CD14-positive monocyte (primary cell): Measurements from ENCODE around the gene SLC4A3. TPM values are rescaled to one million over a fixed set of nuclear protein-coding genes. Genes with fewer than 3 reads are reported as not detected.
A peak's percentile ranks its signal among the peaks of the same experiment; 100 is the strongest.

ENCODE experiments used
- DNase-seq, 3 donors: peaks; one replicate each; pipeline ENCODE4 v3.0.0-alpha.2; 2011 to 2022
- H2AFZ ChIP-seq: 2 replicates; pipeline ENCODE4 v1.6.0; 2012; ENCODE audit warnings: mild to moderate bottlenecking, low read depth, low read length, inconsistent platforms; ENCODE audit not compliant: insufficient read depth, poor library complexity, severe bottlenecking
- H3K27ac ChIP-seq, 2 donors: 1 replicate in 1 of 2; 2 replicates in 1 of 2; pipeline ENCODE4 v1.5.1; 2012 to 2013; ENCODE audit warnings: low read length in 2 of 2, control low read depth in 1 of 2, inconsistent platforms in 1 of 2, low read depth in 1 of 2, mild to moderate bottlenecking in 1 of 2
- H3K27me3 ChIP-seq, 2 donors: one replicate each; pipeline versions ENCODE4 v1.6.0 to v1.6.1; 2011 to 2013; ENCODE audit warnings: low read length in 2 of 2; ENCODE audit not compliant: control insufficient read depth in 2 of 2, insufficient read depth in 2 of 2
- H3K36me3 ChIP-seq, 2 donors: replicated peaks in 1 of 2; 1 replicate in 1 of 2; 2 replicates in 1 of 2; pipeline versions ENCODE4 v1.5.1 to v1.6.1; 2012 to 2013; ENCODE audit warnings: low read length in 2 of 2, control low read depth in 1 of 2, inconsistent platforms in 1 of 2, mild to moderate bottlenecking in 1 of 2; ENCODE audit not compliant: insufficient read depth in 2 of 2, control insufficient read depth in 1 of 2
- H3K4me1 ChIP-seq, 2 donors: 1 replicate in 1 of 2; 2 replicates in 1 of 2; pipeline versions ENCODE4 v1.5.1 to v1.6.1; 2012 to 2013; ENCODE audit warnings: low read length in 2 of 2, control low read depth in 1 of 2, inconsistent platforms in 1 of 2, mild to moderate bottlenecking in 1 of 2, moderate library complexity in 1 of 2; ENCODE audit not compliant: insufficient read depth in 2 of 2, control insufficient read depth in 1 of 2
- H3K4me2 ChIP-seq: replicated peaks from 2 replicates; pipeline ENCODE3; 2012; ENCODE audit warnings: low read length, moderate library complexity, mild to moderate bottlenecking; ENCODE audit not compliant: poor library complexity, severe bottlenecking; ENCODE audit errors: extremely low read depth
- H3K4me3 ChIP-seq, 3 experiments: fragments of 200-600 bp in 1 of 3; sonication (generic) in 1 of 3; replicated peaks in 1 of 3; 1 replicate in 2 of 3; 2 replicates in 1 of 3; pipeline ENCODE4 v1.5.1; 2011 to 2013; ENCODE audit warnings: low read length in 3 of 3, mild to moderate bottlenecking in 3 of 3, control low read depth in 2 of 3, low read depth in 2 of 3, inconsistent platforms in 1 of 3, moderate library complexity in 1 of 3
- H3K79me2 ChIP-seq: 2 replicates; pipeline ENCODE4 v1.6.0; 2012; ENCODE audit warnings: mild to moderate bottlenecking, control low read depth, inconsistent platforms, low read length, moderate library complexity; ENCODE audit not compliant: insufficient read depth
- H3K9ac ChIP-seq: 2 replicates; pipeline ENCODE4 v1.6.0; 2017; ENCODE audit warnings: low read length, mild to moderate bottlenecking; ENCODE audit not compliant: insufficient read depth, poor library complexity, severe bottlenecking
- H3K9me3 ChIP-seq, 2 donors: replicated peaks in 1 of 2; 1 replicate in 1 of 2; 2 replicates in 1 of 2; pipeline versions ENCODE4 v1.5.1 to v1.6.1; 2012 to 2013; ENCODE audit warnings: low read length in 2 of 2, control low read depth in 1 of 2; ENCODE audit not compliant: control insufficient read depth in 1 of 2, insufficient read depth in 1 of 2
- H4K20me1 ChIP-seq: 2 replicates; pipeline ENCODE4 v1.6.0; 2012; ENCODE audit warnings: mild to moderate bottlenecking, low read length, control low read depth, moderate library complexity; ENCODE audit not compliant: insufficient read depth
- H3K27ac Mint-ChIP-seq, 7 donors: one replicate each; pipeline ENCODE4 v1.8.0; 2020; ENCODE audit warnings: mild to moderate bottlenecking in 7 of 7, mixed read lengths in 7 of 7, moderate library complexity in 6 of 7, inconsistent platforms in 2 of 7
- H3K27me3 Mint-ChIP-seq, 3 donors: one replicate each; pipeline ENCODE4 v1.8.0; 2021 to 2022; ENCODE audit warnings: low read depth in 3 of 3, mild to moderate bottlenecking in 3 of 3, mixed read lengths in 3 of 3, moderate library complexity in 3 of 3, inconsistent platforms in 1 of 3
- H3K36me3 Mint-ChIP-seq, 2 donors: one replicate each; pipeline ENCODE4 v1.8.0; 2020; ENCODE audit warnings: mixed read lengths in 2 of 2, inconsistent platforms in 1 of 2, mild to moderate bottlenecking in 1 of 2
- H3K4me1 Mint-ChIP-seq: one replicate; pipeline ENCODE4 v1.8.0; 2020; ENCODE audit warnings: mild to moderate bottlenecking, mixed read lengths
- H3K4me3 Mint-ChIP-seq, 2 donors: one replicate each; pipeline ENCODE4 v1.8.0; 2020; ENCODE audit warnings: mild to moderate bottlenecking in 2 of 2, mixed read lengths in 2 of 2, moderate library complexity in 1 of 2
- H3K9me3 Mint-ChIP-seq, 7 donors: one replicate each; pipeline ENCODE4 v1.8.0; 2020 to 2022; ENCODE audit warnings: mixed read lengths in 7 of 7, mild to moderate bottlenecking in 6 of 7, moderate library complexity in 6 of 7, inconsistent platforms in 2 of 7
- WGBS: methylation state at CpG from one replicate; pipeline ENCODE4 v1.1.5; 2013; ENCODE audit warnings: missing lambda C conversion rate; ENCODE audit not compliant: insufficient coverage; 5-methylcytosine and 5-hydroxymethylcytosine counted together
- intact Hi-C, 2 donors: fragments of 100-400 bp; cut with micrococcal nuclease; formaldehyde crosslinking; loops; one replicate each; pipeline versions ENCODE4 v1.15.0 to v1.15.1; 2023
- polyA plus RNA-seq, 3 donors: library from polyadenylated mRNA; depleted of rRNA in 1 of 3; unstranded in 2 of 3; stranded (reverse) in 1 of 3; fragments of 300-500 nt in 2 of 3; fragments of >200 nt in 1 of 3; fragmentation: Illumina TruSeq in 2 of 3; gene quantifications; 1 replicate in 2 of 3; 2 replicates in 1 of 3; pipeline ENCODE4 v1.2.3, GENCODE V29; 2012 to 2021
- TF ChIP-seq, protein P1 (sequence below): fragments of 200-600 bp; IDR thresholded peaks from one replicate; pipeline ENCODE4 v1.8.0; 2022; ENCODE audit warnings: antibody characterized with exemption, mild to moderate bottlenecking

The SLC4A3 gene
- polyA plus RNA-seq, 3 donors: 0.31 TPM; not detected in 2

DNA sequence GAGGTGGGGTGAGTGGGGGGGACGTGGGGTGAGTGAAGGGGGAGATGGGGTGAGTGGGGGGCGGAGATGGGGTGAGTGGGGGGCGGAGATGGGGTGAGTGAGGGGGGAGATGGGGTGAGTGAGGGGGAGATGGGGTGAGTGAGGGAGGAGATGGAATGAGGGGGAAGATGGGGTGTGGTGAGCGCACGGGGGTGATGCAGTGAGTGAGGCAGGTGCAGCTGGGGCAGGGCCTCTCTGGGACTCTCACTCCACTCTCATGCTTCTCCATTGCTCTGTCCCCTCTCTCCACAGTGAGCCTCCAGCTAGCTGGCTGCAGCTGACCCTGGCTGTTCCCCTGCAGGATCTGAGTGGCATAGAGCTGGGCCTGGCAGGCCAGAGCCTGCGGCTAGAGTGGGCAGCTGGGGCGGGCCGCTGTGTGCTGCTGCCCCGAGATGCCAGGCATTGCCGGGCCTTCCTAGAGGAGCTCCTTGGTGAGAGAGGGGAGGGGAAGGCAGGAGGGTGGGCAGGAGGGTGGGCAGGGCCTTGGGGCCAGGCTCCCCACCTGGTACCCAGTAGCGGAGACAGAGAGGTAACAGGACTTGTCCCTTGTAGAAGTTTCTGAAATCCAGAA, 13.9 kb upstream of the SLC4A3 start:
- Histone ChIP-seq H3K27ac (no peak overlapping the region), H3K9ac (no peak overlapping the region), H3K4me1 (no peaks in the 10 kb centered on the region), H3K27me3 (no peaks in the 10 kb centered on the region), H3K79me2 (no peaks in the 10 kb centered on the region), H3K9me3 (no peaks in the 10 kb centered on the region), H2AFZ (no peak overlapping the region), H4K20me1 (no peaks in the 10 kb centered on the region), H3K4me2 (no peak overlapping the region), H3K36me3 (peaks cover 67 to 82% of the 10 kb centered on the region in 2 donors), H3K4me3 (no peak overlapping the region)
- H3K27ac Mint-ChIP-seq: no peak overlapping the region
- intact Hi-C loops: loop anchor here in 1 of 2 donors (10.0 kb wide), 1 partner anchor 189 kb away; no protein-coding TSS in a partner anchor
- no peaks in the 10 kb centered on the region for H3K9me3 Mint-ChIP-seq
- DNase-seq: no peak
- H3K27me3 Mint-ChIP-seq: peaks cover 0 to 4% (median 0%) of the 10 kb centered on the region in 3 donors
- TF ChIP-seq, protein P1, sequence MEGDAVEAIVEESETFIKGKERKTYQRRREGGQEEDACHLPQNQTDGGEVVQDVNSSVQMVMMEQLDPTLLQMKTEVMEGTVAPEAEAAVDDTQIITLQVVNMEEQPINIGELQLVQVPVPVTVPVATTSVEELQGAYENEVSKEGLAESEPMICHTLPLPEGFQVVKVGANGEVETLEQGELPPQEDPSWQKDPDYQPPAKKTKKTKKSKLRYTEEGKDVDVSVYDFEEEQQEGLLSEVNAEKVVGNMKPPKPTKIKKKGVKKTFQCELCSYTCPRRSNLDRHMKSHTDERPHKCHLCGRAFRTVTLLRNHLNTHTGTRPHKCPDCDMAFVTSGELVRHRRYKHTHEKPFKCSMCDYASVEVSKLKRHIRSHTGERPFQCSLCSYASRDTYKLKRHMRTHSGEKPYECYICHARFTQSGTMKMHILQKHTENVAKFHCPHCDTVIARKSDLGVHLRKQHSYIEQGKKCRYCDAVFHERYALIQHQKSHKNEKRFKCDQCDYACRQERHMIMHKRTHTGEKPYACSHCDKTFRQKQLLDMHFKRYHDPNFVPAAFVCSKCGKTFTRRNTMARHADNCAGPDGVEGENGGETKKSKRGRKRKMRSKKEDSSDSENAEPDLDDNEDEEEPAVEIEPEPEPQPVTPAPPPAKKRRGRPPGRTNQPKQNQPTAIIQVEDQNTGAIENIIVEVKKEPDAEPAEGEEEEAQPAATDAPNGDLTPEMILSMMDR: no peak
- H3K36me3 Mint-ChIP-seq: peaks cover 71 to 80% of the 10 kb centered on the region in 2 donors
- WGBS: 98% methylated on average over 6 of the region's 11 CpGs
- peaks cover 5% of the 10 kb centered on the region for H3K4me1 Mint-ChIP-seq
- no peak overlapping the region for H3K4me3 Mint-ChIP-seq

DNA sequence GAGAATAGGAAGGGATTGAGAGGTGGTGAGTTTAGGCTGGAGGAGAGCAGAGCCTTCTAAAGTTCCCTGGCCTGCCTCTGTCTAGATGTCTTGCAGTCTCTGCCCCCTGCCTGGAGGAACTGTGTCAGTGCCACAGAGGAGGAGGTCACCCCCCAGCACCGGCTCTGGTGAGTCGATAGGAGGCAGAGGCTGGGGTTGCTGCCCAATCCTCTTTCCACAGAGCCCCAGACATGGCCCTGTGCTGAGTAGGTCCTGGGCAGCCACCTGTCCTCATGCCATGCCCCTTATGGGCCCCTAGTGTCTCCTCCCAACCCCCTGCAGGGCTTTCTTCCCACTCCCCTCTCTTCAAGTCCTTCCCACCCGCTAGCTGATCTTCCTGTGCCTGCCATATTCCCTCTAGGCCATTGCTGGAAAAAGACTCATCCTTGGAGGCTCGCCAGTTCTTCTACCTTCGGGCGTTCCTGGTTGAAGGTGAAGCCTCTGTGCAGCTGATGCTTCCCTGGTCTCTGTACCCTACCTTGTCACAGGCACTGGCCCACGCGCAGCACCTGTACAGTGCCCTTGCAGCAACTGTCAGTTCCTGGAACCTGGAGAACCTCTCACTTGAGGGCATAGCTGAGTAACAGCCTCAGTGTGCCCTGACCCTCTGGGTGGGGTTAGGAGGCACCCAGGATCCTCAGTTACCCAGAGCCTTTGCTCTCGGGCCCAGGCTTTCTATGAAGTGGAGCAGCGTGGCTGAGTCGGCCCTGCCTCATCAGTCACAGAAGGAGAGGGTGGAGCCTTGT, 13.2 kb upstream of the SLC4A3 start:
- H4K20me1 ChIP-seq: no peaks in the 10 kb centered on the region
- H3K79me2 ChIP-seq: no peaks in the 10 kb centered on the region
- H3K9me3 Mint-ChIP-seq: no peaks in the 10 kb centered on the region
- H3K27ac ChIP-seq: no peak overlapping the region
- H3K4me1 ChIP-seq: no peaks in the 10 kb centered on the region
- H3K9ac ChIP-seq: no peak overlapping the region
- H3K9me3 ChIP-seq: no peaks in the 10 kb centered on the region
- H2AFZ ChIP-seq: no peak overlapping the region
- no peak for DNase-seq
- peaks cover 60 to 75% of the 10 kb centered on the region in 2 donors for H3K36me3 ChIP-seq
- H3K4me3 ChIP-seq: no peak overlapping the region
- TF ChIP-seq, protein P1: no peak
- H3K36me3 Mint-ChIP-seq: peaks cover 65 to 73% of the 10 kb centered on the region in 2 donors
- no peak overlapping the region for H3K4me3 Mint-ChIP-seq
- no peak overlapping the region for H3K4me2 ChIP-seq
- peak overlapping the region in 2 of 7 donors; percentile 32 to 61 for H3K27ac Mint-ChIP-seq
- intact Hi-C loops: loop anchor here in 1 of 2 donors (10.0 kb wide), 1 partner anchor 189 kb away; no protein-coding TSS in a partner anchor
- H3K4me1 Mint-ChIP-seq: peaks cover 5% of the 10 kb centered on the region
- no peaks in the 10 kb centered on the region for H3K27me3 ChIP-seq
- WGBS: 100% methylated on average over 8 of the region's 11 CpGs
- peaks cover 0 to 4% (median 0%) of the 10 kb centered on the region in 3 donors for H3K27me3 Mint-ChIP-seq
